ENCODE results near the gene CDK2AP2.

GRCh38 chr11:67538306-67538705, 30.3 kb upstream of the CDK2AP2 start:
- no peak for TF ChIP-seq CTCF (IDR thresholded peaks at IDR 0.05; ENCODE audit: low read length)
- TF ChIP-seq EZH2 (IDR thresholded peaks at IDR 0.05; ENCODE audit: borderline replicate concordance, low read length), result no peak
